ENCODE measurements around the gene RDH13. TPM values are rescaled to one million over a fixed set of nuclear protein-coding genes. Genes with fewer than 3 reads are reported as not detected.

Gene RDH13
- polyA plus RNA-seq, 2 of the 4 experiments (the other 2 are of a cell fraction): 10.6 to 12.8 TPM

DNA sequence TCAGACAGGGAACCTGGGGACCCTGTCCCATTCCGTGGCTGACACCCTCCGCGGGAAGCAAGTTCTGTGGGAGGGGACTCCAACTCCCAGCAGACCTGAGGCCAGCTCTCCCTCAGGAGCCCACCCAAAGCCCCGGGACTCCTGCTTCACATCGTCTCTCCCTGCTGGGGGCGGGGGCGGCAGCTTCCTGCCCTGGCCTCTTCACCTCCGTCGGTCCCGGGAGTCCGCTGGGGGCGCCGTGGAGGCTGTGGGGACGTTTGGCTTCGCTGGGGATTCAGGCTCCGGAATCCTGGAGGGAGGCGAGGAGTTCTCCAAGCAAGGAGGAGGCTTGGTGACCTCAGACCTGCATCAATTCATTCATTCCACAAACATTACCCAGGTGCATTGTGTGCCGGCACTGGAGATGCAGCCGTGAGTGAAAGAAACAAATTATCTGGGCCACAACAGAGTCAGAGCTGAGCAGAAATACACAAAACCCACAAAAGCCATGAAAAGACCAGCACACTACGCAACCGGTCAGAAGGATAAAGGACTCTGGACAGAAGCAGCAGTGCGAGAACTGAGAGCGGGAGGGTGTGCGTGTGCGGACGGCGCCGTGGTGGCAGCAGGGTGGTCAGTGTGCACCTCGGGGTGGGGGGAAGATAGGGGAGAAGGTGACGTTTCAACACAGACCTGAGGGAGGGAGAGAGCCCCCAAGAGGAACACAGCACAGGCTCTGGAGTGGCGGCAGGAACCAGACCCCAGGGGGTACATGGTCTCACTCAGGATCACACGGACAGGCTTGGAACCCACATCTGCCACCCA is 31.7 kb upstream of the RDH13 start:
- FAIRE-seq (no peak), DNase-seq (ENCODE audit: low read depth in 1 of 2, low spot score in 1 of 2) (no peak), ATAC-seq (peak in 1 of 2 experiments; percentile 11; a peak in 2 of 6 replicates)
- Histone ChIP-seq H3K9me3 (no peaks in the 10 kb centered on the region), H3K4me2 (no peak overlapping the region), H3K4me3 (no peak overlapping the region), H3K27ac (no peak overlapping the region), H3K4me1 (no peaks in the 10 kb centered on the region)
- CTCF ChIA-PET: interaction anchor here (0.8 to 2.0 kb wide), 3 partner anchors 14 to 46 kb away, joined by 3 to 5 read pairs (median 4); no protein-coding TSS in a partner anchor
- WGBS (ENCODE audit: missing lambda C conversion rate): 78% methylated on average over 32 of the region's 32 CpGs
- POLR2A ChIA-PET: no interaction called here
- no peak for TF ChIP-seq NR3C1 (IDR thresholded peaks at IDR 0.05)
- no peak for TF ChIP-seq ZSCAN20 (CRISPR knock-in tag; IDR thresholded peaks at IDR 0.05)
- no peak for TF ChIP-seq KDM1A (IDR thresholded peaks at IDR 0.05; ENCODE audit: low read depth)
- TF ChIP-seq HEYL (CRISPR knock-in tag; IDR thresholded peaks at IDR 0.05): no peak
- TF ChIP-seq JUN (IDR thresholded peaks at IDR 0.05): no peak
- TF ChIP-seq, protein P1, sequence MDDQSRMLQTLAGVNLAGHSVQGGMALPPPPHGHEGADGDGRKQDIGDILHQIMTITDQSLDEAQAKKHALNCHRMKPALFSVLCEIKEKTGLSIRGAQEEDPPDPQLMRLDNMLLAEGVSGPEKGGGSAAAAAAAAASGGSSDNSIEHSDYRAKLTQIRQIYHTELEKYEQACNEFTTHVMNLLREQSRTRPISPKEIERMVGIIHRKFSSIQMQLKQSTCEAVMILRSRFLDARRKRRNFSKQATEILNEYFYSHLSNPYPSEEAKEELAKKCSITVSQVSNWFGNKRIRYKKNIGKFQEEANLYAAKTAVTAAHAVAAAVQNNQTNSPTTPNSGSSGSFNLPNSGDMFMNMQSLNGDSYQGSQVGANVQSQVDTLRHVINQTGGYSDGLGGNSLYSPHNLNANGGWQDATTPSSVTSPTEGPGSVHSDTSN (IDR thresholded peaks at IDR 0.05): no peak
- TF ChIP-seq HOXB13 (CRISPR knock-in tag; IDR thresholded peaks at IDR 0.05; ENCODE audit: low read depth): no peak
- TF ChIP-seq, protein P2, sequence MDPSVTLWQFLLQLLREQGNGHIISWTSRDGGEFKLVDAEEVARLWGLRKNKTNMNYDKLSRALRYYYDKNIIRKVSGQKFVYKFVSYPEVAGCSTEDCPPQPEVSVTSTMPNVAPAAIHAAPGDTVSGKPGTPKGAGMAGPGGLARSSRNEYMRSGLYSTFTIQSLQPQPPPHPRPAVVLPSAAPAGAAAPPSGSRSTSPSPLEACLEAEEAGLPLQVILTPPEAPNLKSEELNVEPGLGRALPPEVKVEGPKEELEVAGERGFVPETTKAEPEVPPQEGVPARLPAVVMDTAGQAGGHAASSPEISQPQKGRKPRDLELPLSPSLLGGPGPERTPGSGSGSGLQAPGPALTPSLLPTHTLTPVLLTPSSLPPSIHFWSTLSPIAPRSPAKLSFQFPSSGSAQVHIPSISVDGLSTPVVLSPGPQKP (IDR thresholded peaks at IDR 0.05; ENCODE audit: low read depth, low read length): no peak
- TF ChIP-seq SMC3 (IDR thresholded peaks at IDR 0.05): no peak
- no peak for TF ChIP-seq TP53 (CRISPR knock-in tag; IDR thresholded peaks at IDR 0.05)
- TF ChIP-seq CBX2 (IDR thresholded peaks at IDR 0.05; ENCODE audit: borderline replicate concordance, low read depth): no peak
- TF ChIP-seq, protein P3, sequence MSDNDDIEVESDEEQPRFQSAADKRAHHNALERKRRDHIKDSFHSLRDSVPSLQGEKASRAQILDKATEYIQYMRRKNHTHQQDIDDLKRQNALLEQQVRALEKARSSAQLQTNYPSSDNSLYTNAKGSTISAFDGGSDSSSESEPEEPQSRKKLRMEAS (IDR thresholded peaks at IDR 0.05): no peak
- TF ChIP-seq, protein P4, sequence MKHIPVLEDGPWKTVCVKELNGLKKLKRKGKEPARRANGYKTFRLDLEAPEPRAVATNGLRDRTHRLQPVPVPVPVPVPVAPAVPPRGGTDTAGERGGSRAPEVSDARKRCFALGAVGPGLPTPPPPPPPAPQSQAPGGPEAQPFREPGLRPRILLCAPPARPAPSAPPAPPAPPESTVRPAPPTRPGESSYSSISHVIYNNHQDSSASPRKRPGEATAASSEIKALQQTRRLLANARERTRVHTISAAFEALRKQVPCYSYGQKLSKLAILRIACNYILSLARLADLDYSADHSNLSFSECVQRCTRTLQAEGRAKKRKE (CRISPR knock-in tag; IDR thresholded peaks at IDR 0.05; ENCODE audit: low read depth): no peak

DNA sequence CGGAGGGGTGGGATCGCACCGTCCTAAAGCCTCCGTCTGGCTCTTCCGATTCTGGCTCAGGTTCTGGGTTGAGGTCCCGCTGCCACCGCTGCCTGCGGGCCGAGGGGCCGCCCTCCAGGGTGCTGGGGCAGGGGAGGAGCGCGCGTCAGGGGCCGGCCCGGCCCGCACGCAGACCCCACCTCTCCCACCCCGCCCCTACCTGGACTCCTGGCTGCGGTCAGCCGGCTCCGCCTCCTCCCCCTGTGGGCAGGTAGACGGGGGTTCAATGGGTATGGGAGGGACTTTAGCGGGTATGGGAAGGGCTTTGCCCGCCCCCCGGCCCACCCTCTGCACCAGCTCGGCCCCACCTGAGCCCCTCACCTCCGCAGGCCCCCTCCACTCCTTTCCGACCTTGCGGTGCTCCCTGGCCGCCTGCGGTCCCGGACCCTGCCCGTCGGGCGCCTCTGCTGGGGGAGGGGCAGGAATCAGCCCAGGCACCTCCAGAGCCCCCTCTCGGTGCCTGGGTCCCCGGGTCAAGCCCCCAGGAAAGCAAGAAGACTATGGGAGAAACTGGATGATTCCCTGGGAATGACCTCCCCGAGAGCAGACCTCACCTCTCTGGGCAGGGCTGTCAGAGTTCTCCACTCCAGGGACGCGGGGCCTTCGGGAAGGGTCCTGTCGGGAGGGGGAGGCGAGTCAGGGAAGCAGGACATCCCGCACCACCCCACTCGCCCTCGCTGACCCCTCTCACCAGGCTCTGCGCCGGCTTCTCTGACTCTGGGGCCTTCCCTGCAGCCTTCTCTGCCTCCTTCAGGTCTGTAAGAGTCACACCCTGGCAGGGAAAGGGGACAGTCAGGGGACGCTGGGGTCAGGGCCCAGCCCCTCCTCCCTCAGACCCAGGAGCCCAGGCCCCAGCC is 29.7 kb upstream of the RDH13 start:
- DNase-seq (ENCODE audit: low read depth in 1 of 2, low spot score in 1 of 2) (no peak), FAIRE-seq (no peak), ATAC-seq (no peak)
- no peak overlapping the region for H3K27ac ChIP-seq
- no peak overlapping the region for H3K4me2 ChIP-seq
- 93% methylated on average over 46 of the region's 49 CpGs for WGBS (ENCODE audit: missing lambda C conversion rate)
- ChIA-PET CTCF (interaction anchor here (1.1 to 1.7 kb wide), 2 partner anchors 10 to 74 kb away, joined by 4 to 5 read pairs; partner anchors contain the start of gene DNAAF3), POLR2A (no interaction called here)
- no peak overlapping the region for H3K4me3 ChIP-seq
- no peaks in the 10 kb centered on the region for H3K4me1 ChIP-seq
- H3K9me3 ChIP-seq: no peaks in the 10 kb centered on the region
- TF ChIP-seq, protein P5, sequence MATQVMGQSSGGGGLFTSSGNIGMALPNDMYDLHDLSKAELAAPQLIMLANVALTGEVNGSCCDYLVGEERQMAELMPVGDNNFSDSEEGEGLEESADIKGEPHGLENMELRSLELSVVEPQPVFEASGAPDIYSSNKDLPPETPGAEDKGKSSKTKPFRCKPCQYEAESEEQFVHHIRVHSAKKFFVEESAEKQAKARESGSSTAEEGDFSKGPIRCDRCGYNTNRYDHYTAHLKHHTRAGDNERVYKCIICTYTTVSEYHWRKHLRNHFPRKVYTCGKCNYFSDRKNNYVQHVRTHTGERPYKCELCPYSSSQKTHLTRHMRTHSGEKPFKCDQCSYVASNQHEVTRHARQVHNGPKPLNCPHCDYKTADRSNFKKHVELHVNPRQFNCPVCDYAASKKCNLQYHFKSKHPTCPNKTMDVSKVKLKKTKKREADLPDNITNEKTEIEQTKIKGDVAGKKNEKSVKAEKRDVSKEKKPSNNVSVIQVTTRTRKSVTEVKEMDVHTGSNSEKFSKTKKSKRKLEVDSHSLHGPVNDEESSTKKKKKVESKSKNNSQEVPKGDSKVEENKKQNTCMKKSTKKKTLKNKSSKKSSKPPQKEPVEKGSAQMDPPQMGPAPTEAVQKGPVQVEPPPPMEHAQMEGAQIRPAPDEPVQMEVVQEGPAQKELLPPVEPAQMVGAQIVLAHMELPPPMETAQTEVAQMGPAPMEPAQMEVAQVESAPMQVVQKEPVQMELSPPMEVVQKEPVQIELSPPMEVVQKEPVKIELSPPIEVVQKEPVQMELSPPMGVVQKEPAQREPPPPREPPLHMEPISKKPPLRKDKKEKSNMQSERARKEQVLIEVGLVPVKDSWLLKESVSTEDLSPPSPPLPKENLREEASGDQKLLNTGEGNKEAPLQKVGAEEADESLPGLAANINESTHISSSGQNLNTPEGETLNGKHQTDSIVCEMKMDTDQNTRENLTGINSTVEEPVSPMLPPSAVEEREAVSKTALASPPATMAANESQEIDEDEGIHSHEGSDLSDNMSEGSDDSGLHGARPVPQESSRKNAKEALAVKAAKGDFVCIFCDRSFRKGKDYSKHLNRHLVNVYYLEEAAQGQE (IDR thresholded peaks at IDR 0.05): no peak
- TF ChIP-seq NR3C1 (IDR thresholded peaks at IDR 0.05) (no peak), FOSB (CRISPR knock-in tag; IDR thresholded peaks at IDR 0.05) (no peak), MAFK (IDR thresholded peaks at IDR 0.05; ENCODE audit: partially characterized antibody) (no peak), EHF (CRISPR knock-in tag; IDR thresholded peaks at IDR 0.05) (no peak), BHLHE40 (IDR thresholded peaks at IDR 0.05; ENCODE audit: low read depth, low read length) (no peak)
- TF ChIP-seq, protein P3 (IDR thresholded peaks at IDR 0.05): no peak
- TF ChIP-seq, protein P1 (IDR thresholded peaks at IDR 0.05): no peak
- TF ChIP-seq, protein P6, sequence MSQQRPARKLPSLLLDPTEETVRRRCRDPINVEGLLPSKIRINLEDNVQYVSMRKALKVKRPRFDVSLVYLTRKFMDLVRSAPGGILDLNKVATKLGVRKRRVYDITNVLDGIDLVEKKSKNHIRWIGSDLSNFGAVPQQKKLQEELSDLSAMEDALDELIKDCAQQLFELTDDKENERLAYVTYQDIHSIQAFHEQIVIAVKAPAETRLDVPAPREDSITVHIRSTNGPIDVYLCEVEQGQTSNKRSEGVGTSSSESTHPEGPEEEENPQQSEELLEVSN (IDR thresholded peaks at IDR 0.05; ENCODE audit: borderline replicate concordance, low read depth): no peak
